ENCODE measurements around the gene KIF26B. TPM values are rescaled to one million over a fixed set of nuclear protein-coding genes. Genes with fewer than 3 reads are reported as not detected.

The KIF26B gene
- total RNA-seq, 1 donor from 2014 or later: 2.1 TPM

DNA sequence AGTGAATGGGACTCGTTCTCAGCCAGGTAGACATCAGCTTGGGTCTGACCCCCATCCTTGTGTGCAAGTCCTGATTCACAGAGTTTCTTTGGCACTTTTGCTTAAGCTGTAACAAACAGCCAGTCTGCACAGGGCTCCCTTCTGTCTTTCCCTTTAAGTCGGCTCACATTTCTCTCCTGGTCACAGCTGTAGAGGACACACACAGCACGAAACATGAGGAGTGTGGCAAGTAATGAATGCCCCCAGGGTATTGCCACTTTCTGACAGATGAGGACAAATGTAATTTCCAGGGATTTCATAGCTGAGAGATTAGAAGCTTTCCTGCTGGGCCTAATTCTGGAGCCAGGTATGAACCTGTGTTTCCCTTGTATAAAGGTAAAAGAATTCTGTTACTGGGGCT lies 423.5 kb downstream of the KIF26B start:
- FAIRE-seq: no peak
- H3K36me3 ChIP-seq (ENCODE audit: control insufficient read depth, insufficient read depth, low read length): no peaks in the 10 kb centered on the region
- TF ChIP-seq, protein P1, sequence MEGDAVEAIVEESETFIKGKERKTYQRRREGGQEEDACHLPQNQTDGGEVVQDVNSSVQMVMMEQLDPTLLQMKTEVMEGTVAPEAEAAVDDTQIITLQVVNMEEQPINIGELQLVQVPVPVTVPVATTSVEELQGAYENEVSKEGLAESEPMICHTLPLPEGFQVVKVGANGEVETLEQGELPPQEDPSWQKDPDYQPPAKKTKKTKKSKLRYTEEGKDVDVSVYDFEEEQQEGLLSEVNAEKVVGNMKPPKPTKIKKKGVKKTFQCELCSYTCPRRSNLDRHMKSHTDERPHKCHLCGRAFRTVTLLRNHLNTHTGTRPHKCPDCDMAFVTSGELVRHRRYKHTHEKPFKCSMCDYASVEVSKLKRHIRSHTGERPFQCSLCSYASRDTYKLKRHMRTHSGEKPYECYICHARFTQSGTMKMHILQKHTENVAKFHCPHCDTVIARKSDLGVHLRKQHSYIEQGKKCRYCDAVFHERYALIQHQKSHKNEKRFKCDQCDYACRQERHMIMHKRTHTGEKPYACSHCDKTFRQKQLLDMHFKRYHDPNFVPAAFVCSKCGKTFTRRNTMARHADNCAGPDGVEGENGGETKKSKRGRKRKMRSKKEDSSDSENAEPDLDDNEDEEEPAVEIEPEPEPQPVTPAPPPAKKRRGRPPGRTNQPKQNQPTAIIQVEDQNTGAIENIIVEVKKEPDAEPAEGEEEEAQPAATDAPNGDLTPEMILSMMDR (IDR thresholded peaks at IDR 0.05; ENCODE audit: insufficient read depth, low read length, severe bottlenecking): no peak
- H3K4me3 ChIP-seq (ENCODE audit: low read depth, low read length): no peak overlapping the region
- no peak for DNase-seq (ENCODE audit: low read depth)
- H3K27me3 ChIP-seq (ENCODE audit: control insufficient read depth, insufficient read depth, low read length): no peaks in the 10 kb centered on the region

DNA sequence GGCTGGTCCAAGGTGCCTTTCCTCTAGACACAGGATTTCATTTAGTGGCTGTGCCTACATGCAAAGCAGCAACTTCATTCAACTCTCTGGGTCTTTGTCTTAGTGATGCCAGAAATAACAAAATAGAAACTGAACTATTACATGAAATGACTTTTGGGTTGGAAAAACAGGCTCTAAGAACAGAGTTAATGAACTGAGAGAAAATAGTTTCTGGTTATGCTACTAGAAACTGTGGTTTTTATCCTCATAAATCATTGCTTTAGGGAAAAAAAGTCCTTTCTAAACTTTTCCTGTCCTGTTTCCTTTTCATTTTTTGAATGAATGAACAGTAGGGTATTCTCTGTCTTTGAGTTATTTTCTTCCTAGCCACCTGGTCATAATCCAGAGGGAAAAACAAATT lies 424.0 kb downstream of the KIF26B start:
- no peak for DNase-seq (ENCODE audit: low read depth)
- Histone ChIP-seq H3K27me3 (ENCODE audit: control insufficient read depth, insufficient read depth, low read length) (no peaks in the 10 kb centered on the region), H3K4me3 (ENCODE audit: low read depth, low read length) (no peak overlapping the region), H3K36me3 (ENCODE audit: control insufficient read depth, insufficient read depth, low read length) (no peaks in the 10 kb centered on the region)
- TF ChIP-seq, protein P1 (IDR thresholded peaks at IDR 0.05; ENCODE audit: insufficient read depth, low read length, severe bottlenecking): no peak
- no peak for FAIRE-seq

DNA sequence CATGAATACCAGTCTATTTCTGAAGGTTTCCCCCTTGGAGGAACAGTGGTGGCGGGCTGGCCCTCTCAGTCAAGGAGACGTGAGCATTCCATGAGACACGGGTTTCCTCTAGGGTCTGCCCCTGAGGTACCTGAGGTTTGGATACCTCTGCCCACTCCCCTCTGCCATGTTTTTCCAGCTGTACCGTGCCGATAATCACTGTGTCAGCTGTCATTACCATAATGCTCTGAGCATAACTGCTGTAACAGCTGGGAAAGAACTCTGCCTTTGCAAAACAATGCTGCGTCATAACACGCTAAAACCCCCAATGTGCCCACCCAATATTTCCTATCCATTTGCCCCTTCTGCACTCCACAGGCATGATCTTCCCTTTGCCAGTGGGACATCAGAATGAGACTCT lies 425.1 kb downstream of the KIF26B start:
- no peaks in the 10 kb centered on the region for H3K27me3 ChIP-seq (ENCODE audit: control insufficient read depth, insufficient read depth, low read length)
- FAIRE-seq: no peak
- DNase-seq (ENCODE audit: low read depth): no peak

DNA sequence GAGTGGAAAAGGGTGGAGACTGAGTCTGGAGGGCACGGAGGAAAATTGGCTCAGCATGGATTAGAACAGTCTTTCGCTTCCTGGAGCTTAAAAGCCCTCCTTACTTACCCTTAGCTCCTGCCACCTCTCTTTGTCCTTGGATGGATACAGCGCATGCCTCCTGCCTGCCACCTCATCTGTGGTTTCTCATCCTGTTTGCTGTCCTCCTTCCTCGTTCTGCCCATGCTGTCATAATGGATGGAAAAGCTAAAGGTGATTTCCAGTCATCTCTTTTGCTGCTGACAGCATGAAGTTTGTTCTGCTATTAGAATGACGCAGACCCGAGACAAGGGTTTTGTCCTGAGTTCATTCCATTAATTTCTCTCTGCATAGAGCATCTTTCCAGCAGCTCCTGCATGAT lies 425.9 kb downstream of the KIF26B start:
- Histone ChIP-seq H3K36me3 (ENCODE audit: control insufficient read depth, insufficient read depth, low read length) (no peaks in the 10 kb centered on the region), H3K4me3 (ENCODE audit: low read depth, low read length) (no peak overlapping the region), H3K27me3 (ENCODE audit: control insufficient read depth, insufficient read depth, low read length) (no peaks in the 10 kb centered on the region)
- FAIRE-seq (no peak), DNase-seq (ENCODE audit: low read depth) (no peak)
- TF ChIP-seq, protein P1 (IDR thresholded peaks at IDR 0.05; ENCODE audit: insufficient read depth, low read length, severe bottlenecking): no peak

More for the DNA sequence above, 425.1 kb downstream of the KIF26B start:
- TF ChIP-seq, protein P1 (IDR thresholded peaks at IDR 0.05; ENCODE audit: insufficient read depth, low read length, severe bottlenecking): no peak
- no peaks in the 10 kb centered on the region for H3K36me3 ChIP-seq (ENCODE audit: control insufficient read depth, insufficient read depth, low read length)
- H3K4me3 ChIP-seq (ENCODE audit: low read depth, low read length): no peak overlapping the region

DNA sequence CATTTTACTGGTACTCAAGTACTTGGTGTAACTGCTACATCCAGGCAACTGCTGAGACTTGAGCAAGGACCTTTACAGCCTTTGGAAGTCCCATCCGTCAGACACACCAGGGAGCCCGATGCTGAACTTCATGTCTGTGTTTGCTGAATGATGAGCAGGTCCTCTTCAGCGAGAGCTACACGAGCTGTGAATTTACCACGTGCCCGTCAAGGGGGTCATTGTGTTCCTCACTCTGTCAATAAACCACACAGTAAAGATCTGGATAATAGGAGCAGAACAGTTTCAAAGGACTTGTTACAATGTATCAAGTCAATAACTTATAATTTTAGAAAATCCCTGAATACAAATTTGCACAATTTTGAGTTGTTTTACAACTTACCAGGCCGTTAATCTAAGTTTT lies 427.2 kb downstream of the KIF26B start:
- H3K27me3 ChIP-seq (ENCODE audit: control insufficient read depth, insufficient read depth, low read length): no peaks in the 10 kb centered on the region
- FAIRE-seq (no peak), DNase-seq (ENCODE audit: low read depth) (no peak)
- TF ChIP-seq, protein P1 (IDR thresholded peaks at IDR 0.05; ENCODE audit: insufficient read depth, low read length, severe bottlenecking): no peak
- no peak overlapping the region for H3K4me3 ChIP-seq (ENCODE audit: low read depth, low read length)
- H3K36me3 ChIP-seq (ENCODE audit: control insufficient read depth, insufficient read depth, low read length): no peaks in the 10 kb centered on the region

DNA sequence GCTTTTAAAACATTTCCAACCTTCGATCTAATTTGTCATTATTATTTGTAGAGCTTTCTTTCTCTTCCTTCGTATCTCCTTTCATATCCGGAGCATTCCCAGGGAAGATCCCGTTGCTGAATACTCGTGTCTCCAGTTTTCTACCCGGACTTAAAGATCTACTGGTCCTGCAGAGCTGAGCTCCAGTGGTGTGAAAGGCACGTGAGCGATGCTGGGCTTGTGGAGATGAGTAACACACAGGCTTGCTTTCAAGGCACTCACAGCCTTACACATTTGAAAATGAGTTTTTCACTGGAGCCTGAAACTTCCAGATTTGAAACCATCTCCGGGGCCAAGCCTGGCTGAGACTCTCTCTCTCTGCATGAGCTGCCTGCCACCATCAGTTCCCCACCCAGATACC lies 428.3 kb downstream of the KIF26B start:
- peak; percentile 12 for DNase-seq (ENCODE audit: low read depth)
- Histone ChIP-seq H3K36me3 (ENCODE audit: control insufficient read depth, insufficient read depth, low read length) (no peaks in the 10 kb centered on the region), H3K27me3 (ENCODE audit: control insufficient read depth, insufficient read depth, low read length) (no peaks in the 10 kb centered on the region), H3K4me3 (ENCODE audit: low read depth, low read length) (no peak overlapping the region)
- TF ChIP-seq, protein P1 (IDR thresholded peaks at IDR 0.05; ENCODE audit: insufficient read depth, low read length, severe bottlenecking): no peak
- FAIRE-seq: no peak

Measured in bronchial epithelial cell (primary cell).